Cardiac fibroblast (primary cell): ENCODE data around the gene CHST8.
"Not testable (repeated sequence)": the region's sequence is repeated elsewhere in the genome, so short reads cannot be mapped to it uniquely, and the experiment has no call there.

Experiments used
- DNase-seq, 2 donors: peaks; one replicate each; pipeline versions ENCODE4 v3.0.0 to v3.0.0-alpha.2; 2010; ENCODE audit warnings: low read depth in 2 of 2
- H3K4me3 ChIP-seq, 2 donors: replicated peaks in 1 of 2; 1 replicate in 1 of 2; 2 replicates in 1 of 2; pipeline ENCODE4 v1.5.1; 2011; ENCODE audit warnings: low read depth in 2 of 2, low read length in 2 of 2, mild to moderate bottlenecking in 2 of 2, moderate library complexity in 1 of 2
- TF ChIP-seq, protein P1 (sequence below): IDR thresholded peaks from one replicate; pipeline ENCODE4 v1.5.1; 2011; ENCODE audit warnings: low read depth, mild to moderate bottlenecking, low read length, inconsistent platforms

The CHST8 gene

DNA sequence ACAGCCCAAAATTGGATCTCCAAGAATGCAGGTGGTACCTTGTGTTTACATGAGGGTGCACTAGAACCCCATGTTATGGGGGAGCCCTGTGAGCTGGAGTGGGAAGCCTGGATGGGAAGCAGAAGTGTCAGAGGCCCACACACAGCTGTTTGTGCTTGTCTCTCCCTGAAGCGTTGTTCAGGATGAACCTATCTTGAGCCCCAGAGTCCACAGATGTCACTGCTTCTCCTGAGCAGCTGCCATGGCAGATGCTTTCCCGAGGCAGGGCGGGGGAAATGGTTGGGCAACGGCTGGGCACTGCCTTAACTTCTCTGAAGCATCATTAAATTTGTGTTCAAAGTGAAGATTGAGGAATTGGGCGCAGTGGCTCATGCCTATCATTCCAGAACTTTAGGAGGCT is 17.1 kb upstream of the CHST8 start:
- H3K4me3 ChIP-seq, result no peak overlapping the region
- TF ChIP-seq, protein P1, sequence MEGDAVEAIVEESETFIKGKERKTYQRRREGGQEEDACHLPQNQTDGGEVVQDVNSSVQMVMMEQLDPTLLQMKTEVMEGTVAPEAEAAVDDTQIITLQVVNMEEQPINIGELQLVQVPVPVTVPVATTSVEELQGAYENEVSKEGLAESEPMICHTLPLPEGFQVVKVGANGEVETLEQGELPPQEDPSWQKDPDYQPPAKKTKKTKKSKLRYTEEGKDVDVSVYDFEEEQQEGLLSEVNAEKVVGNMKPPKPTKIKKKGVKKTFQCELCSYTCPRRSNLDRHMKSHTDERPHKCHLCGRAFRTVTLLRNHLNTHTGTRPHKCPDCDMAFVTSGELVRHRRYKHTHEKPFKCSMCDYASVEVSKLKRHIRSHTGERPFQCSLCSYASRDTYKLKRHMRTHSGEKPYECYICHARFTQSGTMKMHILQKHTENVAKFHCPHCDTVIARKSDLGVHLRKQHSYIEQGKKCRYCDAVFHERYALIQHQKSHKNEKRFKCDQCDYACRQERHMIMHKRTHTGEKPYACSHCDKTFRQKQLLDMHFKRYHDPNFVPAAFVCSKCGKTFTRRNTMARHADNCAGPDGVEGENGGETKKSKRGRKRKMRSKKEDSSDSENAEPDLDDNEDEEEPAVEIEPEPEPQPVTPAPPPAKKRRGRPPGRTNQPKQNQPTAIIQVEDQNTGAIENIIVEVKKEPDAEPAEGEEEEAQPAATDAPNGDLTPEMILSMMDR, result no peak
- DNase-seq, result no peak

DNA sequence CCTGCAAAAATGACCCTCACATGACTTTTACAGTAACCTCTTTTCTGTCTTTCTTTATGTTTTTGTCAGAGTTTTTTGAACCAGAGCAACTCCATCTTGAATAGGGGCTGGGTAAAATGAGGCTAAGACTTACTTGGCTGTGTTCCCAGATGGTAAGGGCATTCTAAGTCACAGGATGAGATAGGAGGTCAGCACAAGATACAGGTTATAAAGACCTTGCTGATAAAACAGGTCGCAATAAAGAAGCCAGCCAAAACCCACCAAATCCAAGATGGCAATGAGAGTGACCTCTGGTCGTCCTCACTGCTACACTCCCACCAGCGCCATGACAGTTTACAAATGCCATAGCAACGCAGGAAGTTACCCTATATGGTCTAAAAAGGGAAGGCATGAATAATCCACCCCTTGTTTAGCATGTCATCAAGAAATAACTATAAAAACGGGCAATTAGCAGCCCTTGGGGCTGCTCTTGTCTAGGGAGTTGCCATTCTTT is 15.9 kb upstream of the CHST8 start:
- DNase-seq, H3K4me3 ChIP-seq: not testable (repeated sequence)

DNA sequence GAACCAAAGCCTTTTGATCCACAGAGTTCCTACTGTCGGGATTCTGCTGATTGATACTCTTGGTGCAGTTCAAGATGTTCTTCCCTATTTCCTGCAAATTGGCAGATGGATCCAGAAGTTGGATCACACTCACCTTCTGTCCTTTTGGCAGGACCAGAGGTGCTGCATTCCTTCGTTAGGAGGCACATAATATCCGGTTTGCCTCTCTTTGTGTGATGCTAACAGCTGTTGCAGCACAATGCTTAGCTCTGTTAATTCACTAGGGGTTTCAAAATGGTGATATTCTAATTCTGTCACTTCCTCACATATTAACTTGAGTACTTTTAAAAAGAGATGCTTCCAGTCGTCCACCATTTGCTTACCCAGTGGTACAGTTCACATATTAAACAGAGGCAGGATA is 15.2 kb upstream of the CHST8 start:
- DNase-seq, result no peak
- TF ChIP-seq, protein P1, result no peak
- no peak overlapping the region for H3K4me3 ChIP-seq

DNA sequence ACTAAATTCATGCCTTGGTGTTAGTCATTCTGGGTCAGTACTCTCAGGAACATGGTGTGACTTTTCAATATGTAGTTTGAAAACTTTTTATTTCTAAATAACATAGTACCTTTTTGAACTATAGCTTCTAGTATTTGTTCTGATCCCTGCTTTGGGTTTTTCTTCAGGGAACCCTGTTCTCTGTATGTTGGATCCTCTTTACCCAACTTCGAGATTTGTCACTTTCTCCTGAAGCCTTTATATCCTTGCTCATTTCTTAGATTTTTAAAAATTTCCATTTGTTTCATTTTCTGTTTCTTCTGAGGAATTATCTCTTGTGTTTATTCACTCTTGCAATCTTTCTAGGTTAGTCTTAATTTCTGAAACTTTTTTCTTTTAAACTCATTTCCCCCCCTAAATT is 12.4 kb upstream of the CHST8 start:
- no peak overlapping the region for H3K4me3 ChIP-seq
- DNase-seq, result no peak
- TF ChIP-seq, protein P1, result no peak

DNA sequence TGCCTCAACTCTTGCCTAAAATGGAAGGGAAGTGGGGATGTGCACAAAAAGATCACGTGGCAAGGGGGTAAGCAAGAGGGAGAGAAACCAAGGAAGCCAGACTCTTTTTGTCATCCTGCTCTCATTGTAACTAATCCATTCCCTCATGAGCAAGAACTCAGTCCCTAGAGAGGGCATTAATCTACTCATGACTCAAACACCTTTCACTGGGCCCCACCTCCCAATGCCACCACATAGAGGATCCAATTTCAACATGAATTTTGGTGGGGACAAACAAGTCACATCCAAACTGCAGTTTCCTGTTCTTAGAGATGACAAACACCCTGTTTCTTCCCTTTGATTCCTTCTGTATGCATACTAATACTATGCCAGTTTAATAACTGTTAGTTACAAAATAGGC is 11.2 kb upstream of the CHST8 start:
- no peak for DNase-seq
- TF ChIP-seq, protein P1, result no peak
- no peak overlapping the region for H3K4me3 ChIP-seq

DNA sequence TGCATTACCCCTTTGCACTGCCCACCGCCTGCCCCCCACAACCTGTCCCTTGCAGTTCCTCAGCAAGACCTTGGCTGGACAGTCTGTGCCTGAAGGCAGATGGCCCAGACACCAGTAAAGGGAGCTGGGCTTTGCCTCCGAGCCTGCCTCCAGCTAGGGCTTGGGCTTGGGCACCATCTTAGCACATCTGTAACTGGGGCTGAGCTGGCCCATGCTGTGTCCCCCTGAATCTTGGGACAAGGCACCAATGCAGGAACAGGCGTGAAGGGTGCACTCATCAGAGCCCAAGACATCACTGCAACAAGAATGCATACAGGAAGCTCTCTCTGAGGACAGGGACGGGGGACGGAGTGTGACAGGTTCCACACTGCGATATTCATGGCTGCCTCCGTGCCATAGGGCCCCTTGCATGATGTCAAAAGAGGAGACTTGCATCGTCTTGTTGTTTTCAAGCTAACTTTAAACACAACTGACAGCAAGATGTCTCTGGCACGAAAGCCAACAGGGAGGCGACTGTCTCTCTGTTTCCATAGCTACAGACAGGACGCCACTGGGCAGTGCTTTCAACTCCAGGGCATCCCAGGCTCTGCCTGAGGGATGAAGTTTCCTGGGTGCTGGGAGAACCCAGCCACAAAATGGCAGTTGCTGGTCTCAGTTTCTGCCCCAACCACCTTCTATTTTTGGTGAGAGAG is 8.7 kb upstream of the CHST8 start:
- TF ChIP-seq, protein P1, result no peak
- H3K4me3 ChIP-seq, result no peak overlapping the region
- DNase-seq, result no peak

DNA sequence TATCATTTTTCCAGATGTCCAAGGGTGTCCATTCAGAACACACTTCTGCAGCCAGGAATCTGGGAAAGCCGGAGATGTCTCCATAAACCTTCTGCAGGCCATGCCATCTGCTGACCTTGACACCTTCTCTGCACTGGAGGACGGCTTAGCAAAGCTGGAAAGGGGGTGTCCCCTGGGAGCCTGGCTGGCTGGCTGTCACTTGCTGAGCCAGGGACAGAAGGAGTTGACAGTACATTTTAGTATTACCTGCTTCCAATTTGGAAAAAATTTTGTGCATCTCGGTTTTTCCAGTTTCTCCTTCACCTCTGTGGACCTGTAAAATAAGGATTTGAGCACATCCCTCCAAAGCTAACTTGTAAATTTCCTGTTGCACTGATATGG is 8.1 kb upstream of the CHST8 start:
- no peak for DNase-seq

More for the DNA sequence above, 8.1 kb upstream of the CHST8 start:
- TF ChIP-seq, protein P1, result no peak
- H3K4me3 ChIP-seq, result no peak overlapping the region
